ENCODE results near the gene PSME2. TPM values are rescaled to one million over a fixed set of nuclear protein-coding genes. Genes with fewer than 3 reads are reported as not detected.
"Not testable (repeated sequence)": the region's sequence is repeated elsewhere in the genome, so short reads cannot be mapped to it uniquely, and the experiment has no call there.

PSME2 gene
- polyA plus RNA-seq, 1 donor, result 75.2 TPM

- no peak for DNase-seq
These were observed 33.0 kb downstream of the PSME2 start for GRCh38 chr14:24113379-24113800.

GRCh38 chr14:24110523-24110922 lies 35.9 kb downstream of the PSME2 start:
- DNase-seq, result no peak

- no peak for DNase-seq
These were observed 36.4 kb downstream of the PSME2 start for GRCh38 chr14:24110060-24110459.

- no peak for DNase-seq
These were observed 38.0 kb downstream of the PSME2 start for GRCh38 chr14:24108336-24108874.

- DNase-seq, result no peak
These were observed 39.6 kb downstream of the PSME2 start for GRCh38 chr14:24106672-24107271.

GRCh38 chr14:24105609-24106239 lies 40.7 kb downstream of the PSME2 start:
- DNase-seq, result not testable (repeated sequence)

- DNase-seq, result no peak
These were observed 43.0 kb downstream of the PSME2 start for GRCh38 chr14:24103451-24103850.

DNA sequence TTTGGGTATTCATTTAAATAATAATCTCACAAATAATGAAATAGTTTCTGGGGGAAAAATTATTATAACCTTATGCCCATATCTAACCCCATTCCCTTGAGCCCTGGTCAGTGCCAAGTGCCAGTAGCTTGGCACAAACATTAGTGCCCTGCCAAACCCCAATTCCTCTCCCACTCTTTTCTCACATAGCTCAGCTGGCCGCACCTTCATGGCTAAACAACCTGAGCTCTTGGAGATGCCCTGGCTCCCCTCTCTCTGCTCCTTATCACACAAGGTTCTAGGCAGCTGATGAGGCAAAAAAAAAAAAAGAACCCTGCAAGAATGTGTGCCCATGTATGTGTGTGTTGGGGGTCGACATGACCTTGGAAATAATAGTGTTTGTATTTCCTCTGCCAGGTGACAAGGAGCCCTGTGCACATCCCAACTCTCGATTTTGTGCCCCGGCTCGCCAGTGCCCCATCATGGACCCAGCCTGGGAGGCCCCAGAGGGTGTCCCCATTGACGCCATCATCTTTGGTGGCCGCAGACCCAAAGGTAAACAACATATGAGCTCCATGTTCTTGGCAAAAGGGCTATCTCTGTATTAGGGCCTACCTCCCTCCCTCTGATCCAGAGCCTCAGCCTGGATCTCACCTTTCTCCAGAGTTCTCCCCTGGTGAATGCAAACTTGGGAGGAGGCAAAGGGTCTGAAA lies 43.9 kb downstream of the PSME2 start:
- DNase-seq, result no peak

GRCh38 chr14:24100982-24101494 lies 45.4 kb downstream of the PSME2 start:
- no peak for DNase-seq

DNA sequence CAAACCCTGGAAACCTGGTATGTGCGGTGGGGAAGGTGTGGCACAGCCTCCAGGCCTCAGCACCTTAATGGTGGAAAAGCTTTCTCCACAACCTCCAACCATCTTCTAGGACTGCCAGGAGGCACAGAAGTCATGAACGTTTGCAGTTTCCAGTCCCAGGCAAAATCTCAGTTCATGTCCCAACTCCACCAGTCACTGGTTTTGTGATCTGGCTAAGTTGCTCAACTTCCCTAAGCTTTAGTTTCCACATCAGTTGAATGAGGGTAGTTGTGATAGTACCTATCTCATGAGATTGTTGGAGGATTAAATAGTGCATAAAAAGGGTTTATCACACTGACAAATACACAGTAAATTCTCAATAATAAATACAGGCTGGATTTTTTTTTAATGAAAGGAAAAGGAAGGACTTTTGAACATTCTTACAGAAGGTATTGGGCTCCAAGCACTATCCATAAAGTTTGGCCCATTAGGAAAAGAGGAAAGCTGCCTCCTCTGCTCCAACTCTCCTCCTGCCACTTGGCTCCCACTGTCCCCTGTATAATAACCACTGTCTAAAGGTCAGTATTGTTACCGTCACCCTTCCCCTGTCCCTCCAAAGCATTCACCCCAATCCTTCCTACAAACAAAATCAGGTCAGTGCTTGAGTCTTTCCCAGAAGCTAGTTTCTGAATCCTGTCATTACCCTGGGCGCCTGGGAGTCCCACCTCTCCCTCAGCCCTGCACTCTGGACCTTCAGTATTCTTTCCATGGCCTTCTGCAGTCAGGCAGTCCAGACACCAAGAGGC lies 46.0 kb downstream of the PSME2 start:
- DNase-seq, result no peak

- no peak for DNase-seq
These were observed 47.2 kb downstream of the PSME2 start for GRCh38 chr14:24098927-24099813.

DNA sequence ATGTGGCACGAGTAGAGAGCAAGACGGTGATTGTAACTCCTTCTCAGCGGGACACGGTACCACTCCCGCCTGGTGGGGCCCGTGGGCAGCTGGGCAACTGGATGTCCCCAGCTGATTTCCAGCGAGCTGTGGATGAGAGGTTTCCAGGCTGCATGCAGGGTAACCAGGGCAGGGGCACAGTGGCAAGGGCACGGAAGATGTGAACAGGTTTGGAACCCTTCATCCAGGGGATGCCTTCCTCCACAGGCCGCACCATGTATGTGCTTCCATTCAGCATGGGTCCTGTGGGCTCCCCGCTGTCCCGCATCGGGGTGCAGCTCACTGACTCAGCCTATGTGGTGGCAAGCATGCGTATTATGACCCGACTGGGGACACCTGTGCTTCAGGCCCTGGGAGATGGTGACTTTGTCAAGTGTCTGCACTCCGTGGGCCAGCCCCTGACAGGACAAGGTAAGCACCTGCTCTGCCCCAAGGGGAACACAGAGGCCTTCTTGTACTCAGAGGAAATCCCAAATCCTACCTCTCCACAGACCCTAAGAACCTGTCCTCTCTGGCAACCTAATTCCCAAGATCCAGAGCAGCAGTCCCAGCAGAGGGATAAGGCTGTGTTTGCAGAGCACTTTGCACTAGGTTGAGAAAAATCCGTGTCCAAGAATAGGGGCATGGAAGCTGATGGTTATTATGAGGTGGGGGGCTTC lies 48.0 kb downstream of the PSME2 start:
- no peak for DNase-seq

DNA sequence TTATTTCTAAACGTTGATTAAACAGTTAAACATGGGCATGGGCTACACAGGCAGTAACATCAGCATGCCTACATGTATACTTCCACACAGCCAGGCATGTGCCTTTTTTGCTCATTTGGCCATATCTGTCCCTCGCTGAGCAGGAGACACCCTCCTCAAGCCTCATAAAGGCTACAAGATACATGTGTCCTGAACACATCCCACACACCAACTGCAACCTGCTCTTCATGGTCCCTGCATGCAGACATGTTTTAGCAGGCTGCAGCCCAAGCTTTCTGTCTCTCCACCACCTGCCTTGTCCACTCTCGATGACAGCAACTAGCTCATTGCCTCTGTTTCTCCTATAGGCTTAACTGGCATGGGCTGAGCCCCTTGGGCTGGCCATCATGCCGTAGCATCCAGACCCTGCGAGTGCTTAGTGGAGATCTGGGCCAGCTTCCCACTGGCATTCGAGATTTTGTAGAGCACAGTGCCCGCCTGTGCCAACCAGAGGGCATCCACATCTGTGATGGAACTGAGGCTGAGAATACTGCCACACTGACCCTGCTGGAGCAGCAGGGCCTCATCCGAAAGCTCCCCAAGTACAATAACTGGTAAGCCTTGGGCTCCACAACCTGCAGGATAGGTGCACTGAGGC lies 49.7 kb downstream of the PSME2 start:
- DNase-seq, result no peak

- DNase-seq, result no peak
These were observed 50.9 kb downstream of the PSME2 start for GRCh38 chr14:24095271-24096068.

- no peak for DNase-seq
These were observed 51.6 kb downstream of the PSME2 start for GRCh38 chr14:24094841-24095270.

DNA sequence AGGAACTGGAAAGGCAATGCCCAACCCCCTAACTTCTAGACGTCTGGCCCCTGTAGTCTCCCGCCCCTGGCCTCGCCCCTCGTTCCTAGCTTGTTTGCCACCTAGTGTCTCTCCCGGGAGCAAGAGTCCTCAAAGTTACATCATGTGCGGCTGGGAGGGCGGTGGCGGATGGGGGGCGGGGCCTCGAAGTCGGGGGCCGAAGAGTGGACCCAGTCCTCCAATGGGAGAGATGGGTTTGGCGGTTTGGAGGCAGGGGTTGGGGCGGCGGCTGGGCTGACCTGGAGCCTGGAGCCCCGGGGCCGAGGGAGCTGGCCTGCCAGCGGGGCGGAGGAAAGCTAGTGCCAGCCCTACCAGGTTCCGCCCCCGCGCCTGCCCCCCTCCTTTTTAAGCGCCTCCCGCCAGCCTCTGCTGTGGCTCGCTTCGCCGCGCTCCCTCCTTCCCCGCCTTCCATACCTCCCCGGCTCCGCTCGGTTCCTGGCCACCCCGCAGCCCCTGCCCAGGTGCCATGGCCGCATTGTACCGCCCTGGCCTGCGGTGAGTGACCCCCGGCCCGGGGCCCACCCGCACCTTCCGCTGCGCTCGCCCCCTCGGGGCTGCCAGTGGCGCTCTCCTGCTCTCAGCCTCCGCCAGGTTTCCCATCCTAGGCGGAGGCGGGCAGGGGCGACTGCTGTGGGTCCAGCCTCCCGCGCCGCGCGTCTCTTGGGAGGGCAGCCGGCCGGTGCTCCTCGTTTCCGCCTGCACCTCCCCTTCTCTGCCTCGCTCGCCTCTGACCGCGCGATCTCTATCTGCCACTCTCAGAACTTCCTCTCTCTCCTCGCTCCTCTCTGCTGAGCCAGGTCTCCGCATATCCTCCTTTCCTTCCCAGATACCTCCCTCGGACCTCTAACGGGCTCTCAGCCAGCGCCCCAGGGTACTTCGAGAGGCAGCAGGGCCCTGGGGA lies 52.2 kb downstream of the PSME2 start, which contains the start of gene PCK2:
TSS of gene PCK2 (plus strand) at position 411 of the 940 bp plus-strand sequence. CDS start at position 506, 95 bp downstream.
- DNase-seq, result peak; percentile 68

Data from hindlimb muscle (tissue), 1 donor.